Measurements from ENCODE around the gene ZDHHC4. TPM values are rescaled to one million over a fixed set of nuclear protein-coding genes. Genes with fewer than 3 reads are reported as not detected.
A peak's percentile ranks its signal among the peaks of the same experiment; 100 is the strongest.

The ZDHHC4 gene
- total and polyA plus RNA-seq, 10 of the 15 experiments (the other 5 are each of a cell fraction or from before 2014, with no cell fraction given), result 30.6 to 74.3 (median 35.8) TPM

DNA sequence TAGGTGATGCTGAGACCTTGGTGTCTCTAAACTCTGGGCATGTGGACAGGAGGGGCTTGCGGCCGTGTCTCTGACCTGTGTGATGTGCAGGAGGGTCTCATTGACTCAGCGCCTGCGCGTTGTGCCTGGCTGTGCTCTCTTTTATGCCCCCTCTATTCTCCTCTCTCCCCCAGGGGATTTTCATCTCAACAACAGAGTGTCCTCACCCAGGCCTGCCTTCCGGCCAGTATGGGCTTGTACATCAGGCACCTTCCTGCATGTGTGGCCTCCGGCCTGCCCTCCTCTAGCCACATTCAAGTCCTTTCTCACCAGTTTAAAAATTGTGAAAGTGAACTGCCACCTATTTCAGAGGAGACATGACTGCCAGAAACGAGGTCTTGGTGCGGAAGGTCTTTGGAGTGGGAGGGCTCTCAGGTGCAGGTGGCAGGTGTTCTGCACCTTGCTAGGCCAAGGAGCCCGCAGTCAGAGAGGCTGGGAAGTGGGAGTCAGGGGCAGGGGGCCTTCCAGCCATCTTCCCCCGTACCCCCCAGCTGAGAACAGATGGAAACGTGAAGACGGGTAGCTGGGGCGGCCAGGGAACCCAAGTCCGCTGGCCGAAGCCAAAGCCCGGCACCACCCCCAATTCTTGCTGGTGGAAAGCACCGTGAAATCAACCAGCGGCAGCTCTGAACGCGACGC is 12.0 kb downstream of the ZDHHC4 start:
- H3K9ac ChIP-seq (ENCODE audit: control insufficient read depth, insufficient read depth, low read length), result peak overlapping the region; percentile 7; the same call in 1 of the 2 replicates
- ChIA-PET SMC1A (ENCODE audit: uncharacterized antibody, unreplicated experiment) (interaction anchor here (1.0 to 1.8 kb wide), 3 partner anchors 15 to 73 kb away, joined by 4 read pairs; no protein-coding TSS in a partner anchor), POLR2A (interaction anchor here (0.6 to 2.6 kb wide), 3 partner anchors 9 to 142 kb away, joined by 3 to 11 read pairs (median 7); partner anchors contain the start of gene DAGLB), RAD21 (ENCODE audit: unreplicated experiment) (interaction anchor here (0.9 to 1.0 kb wide), 2 partner anchors 12 to 136 kb away, joined by 3 read pairs; no protein-coding TSS in a partner anchor), CTCF (interaction anchor here (0.7 to 3.5 kb wide), 3 partner anchors 9 to 73 kb away, joined by 4 to 12 read pairs (median 5); no protein-coding TSS in a partner anchor)
- H3K36me3 ChIP-seq (ENCODE audit: control insufficient read depth in 2 of 2, insufficient read depth in 2 of 2, low read length in 1 of 2), result peaks cover 3 to 12% of the 10 kb centered on the region in 2 experiments; a peak in 3 of 4 replicates
- peak overlapping the region; percentile 7; the same call in 1 of the 2 replicates for H3K4me3 ChIP-seq
- peaks cover 14% of the 10 kb centered on the region for H3K79me2 ChIP-seq (ENCODE audit: control insufficient read depth, insufficient read depth, low read length)
- peak overlapping the region; percentile 57 for H2AFZ ChIP-seq (ENCODE audit: control insufficient read depth, low read depth, low read length)
- no TSS peak for BruUV-seq (replicated peaks)
- no peak for DNase-seq (ENCODE audit: low read depth, low spot score)
- FAIRE-seq, result no peak
- H3K27ac ChIP-seq (ENCODE audit: control insufficient read depth, insufficient read depth), result no peak overlapping the region
- peak; percentile 36; the same call in 1 of the 2 replicates for TF ChIP-seq HDGF (IDR thresholded peaks at IDR 0.05)
- TF ChIP-seq MEF2A (IDR thresholded peaks at IDR 0.05; ENCODE audit: insufficient read depth, low read depth, low read length), result no peak
- peak in 1 of 2 experiments; percentile 1; a peak in 1 of 4 replicates for TF ChIP-seq SRF (IDR thresholded peaks at IDR 0.05; ENCODE audit: low read depth in 2 of 2, low read length in 2 of 2)
- 38% methylated on average over 22 of the region's 22 CpGs for WGBS (ENCODE audit: insufficient coverage, insufficient replicate concordance, low lambda C conversion rate, missing lambda C conversion rate)
- in situ Hi-C loops (cut with MboI) (no loop called here), intact Hi-C loops (cut with micrococcal nuclease; ENCODE audit: unreplicated experiment) (loop anchor here (10.0 kb wide), 1 partner anchor 734 kb away; no protein-coding TSS in a partner anchor)
- H3K27me3 ChIP-seq (replicated peaks in 1 of 2; ENCODE audit: control insufficient read depth in 2 of 2, insufficient read depth in 2 of 2, low read length in 1 of 2), result no peaks in the 10 kb centered on the region
- ATAC-seq, result no peak
- H3K9me3 ChIP-seq (replicated peaks; ENCODE audit: control insufficient read depth, insufficient read depth, low read length), result no peaks in the 10 kb centered on the region
- H3K4me1 ChIP-seq (ENCODE audit: control insufficient read depth, insufficient read depth, low read length), result peaks cover 10% of the 10 kb centered on the region
- peak overlapping the region; percentile 44; the same call in 1 of the 2 replicates for H3K4me2 ChIP-seq (ENCODE audit: control insufficient read depth, insufficient read depth)
- no peaks in the 10 kb centered on the region; the same call in 1 of the 2 replicates for H4K20me1 ChIP-seq (ENCODE audit: control insufficient read depth, insufficient read depth)
